ENCODE data around the gene ITPR1. TPM values are rescaled to one million over a fixed set of nuclear protein-coding genes. Genes with fewer than 3 reads are reported as not detected.

ITPR1 gene
- polyA plus RNA-seq, 2 of the 4 experiments (the other 2 are of a cell fraction), result 2.8 to 9.6 TPM

GRCh38 chr3:4776399-4776979 lies 283.3 kb downstream of the ITPR1 start:
- ATAC-seq (no peak), DNase-seq (ENCODE audit: low read depth in 1 of 2, low spot score in 1 of 2) (no peak), FAIRE-seq (no peak)
- ChIA-PET POLR2A (no interaction called here), CTCF (no interaction called here)
- 86% methylated on average over 4 of the region's 4 CpGs for WGBS (ENCODE audit: missing lambda C conversion rate)
- Histone ChIP-seq H3K27ac (peak overlapping the region; percentile 6 to 14; a peak in 4 of 6 replicates), H3K4me3 (no peak overlapping the region), H3K9me3 (no peaks in the 10 kb centered on the region), H3K4me1 (peaks cover 23% of the 10 kb centered on the region), H3K4me2 (peak overlapping the region; percentile 47)
- TF ChIP-seq NR3C1 (IDR thresholded peaks at IDR 0.05) (no peak), PBX3 (IDR thresholded peaks at IDR 0.05) (no peak), BHLHE40 (IDR thresholded peaks at IDR 0.05; ENCODE audit: low read depth, low read length) (no peak), RAD21 (conservative IDR thresholded peaks at IDR 0.05 in 1 of 2, IDR thresholded peaks at IDR 0.05 in 1 of 2) (no peak), REST (IDR thresholded peaks at IDR 0.05) (no peak), BCL3 (IDR thresholded peaks at IDR 0.05) (no peak)

GRCh38 chr3:4776980-4777581 lies 283.9 kb downstream of the ITPR1 start:
- FAIRE-seq (no peak), DNase-seq (ENCODE audit: low read depth in 1 of 2, low spot score in 1 of 2) (peak; percentile 16 to 79), ATAC-seq (peak; percentile 58 to 71; a peak in 3 of 6 replicates)
- H3K4me1 ChIP-seq, result peaks cover 20% of the 10 kb centered on the region
- ChIA-PET POLR2A (no interaction called here), CTCF (interaction anchor here (0.6 kb wide), 1 partner anchor 394 kb away, joined by 3 read pairs; no protein-coding TSS in a partner anchor)
- peak overlapping the region; percentile 47 for H3K4me2 ChIP-seq
- no peak overlapping the region for H3K4me3 ChIP-seq
- 36% methylated on average over 5 of the region's 5 CpGs for WGBS (ENCODE audit: missing lambda C conversion rate)
- H3K27ac ChIP-seq, result peak overlapping the region; percentile 6 to 14; a peak in 3 of 6 replicates
- TF ChIP-seq USF2 (IDR thresholded peaks at IDR 0.05) (no peak), POLR2AphosphoS2 (conservative IDR thresholded peaks at IDR 0.05; ENCODE audit: low read length) (no peak), RFX5 (IDR thresholded peaks at IDR 0.05) (no peak), TP53 (CRISPR knock-in tag; IDR thresholded peaks at IDR 0.05) (no peak), HOXB13 (CRISPR knock-in tag; IDR thresholded peaks at IDR 0.05; ENCODE audit: low read depth) (no peak), HOXA7 (CRISPR knock-in tag; IDR thresholded peaks at IDR 0.05) (no peak), NR3C1 (IDR thresholded peaks at IDR 0.05) (no peak), MYC (IDR thresholded peaks at IDR 0.05; ENCODE audit: borderline replicate concordance, low read length) (no peak), ELK1 (IDR thresholded peaks at IDR 0.05; ENCODE audit: low read depth, low read length) (no peak), PHF8 (IDR thresholded peaks at IDR 0.05; ENCODE audit: borderline replicate concordance, low read depth) (no peak), FOSL2 (IDR thresholded peaks at IDR 0.05) (no peak), FOSL2 (CRISPR knock-in tag; IDR thresholded peaks at IDR 0.05) (no peak; the same call in 1 of the 2 replicates), ATOH8 (CRISPR knock-in tag; IDR thresholded peaks at IDR 0.05; ENCODE audit: low read depth) (no peak), BHLHE40 (IDR thresholded peaks at IDR 0.05; ENCODE audit: low read depth, low read length) (no peak), HDAC2 (IDR thresholded peaks at IDR 0.05) (no peak), RAD21 (conservative IDR thresholded peaks at IDR 0.05 in 1 of 2, IDR thresholded peaks at IDR 0.05 in 1 of 2) (no peak), ZFP36 (IDR thresholded peaks at IDR 0.05; ENCODE audit: borderline replicate concordance, partially characterized antibody) (no peak)
- no peaks in the 10 kb centered on the region for H3K9me3 ChIP-seq
